ENCODE data around the gene ARHGAP21.

- no peak for TF ChIP-seq CTCF (IDR thresholded peaks at IDR 0.05)
- no peak for TF ChIP-seq POLR2AphosphoS5 (IDR thresholded peaks at IDR 0.05)
Observed at GRCh38 chr10:24703700-24704099, 20.0 kb downstream of the ARHGAP21 start.
